H1 (cell line): ENCODE data around the gene FFAR2.

Experiments used
- EP300 ChIP-seq, 2 experiments: IDR thresholded peaks; 1 replicate in 1 of 2; 2 replicates in 1 of 2; pipeline ENCODE4 v1.6.1; 2011 to 2012; ENCODE audit warnings: low read depth in 2 of 2, low read length in 2 of 2, mild to moderate bottlenecking in 2 of 2, borderline replicate concordance in 1 of 2, inconsistent platforms in 1 of 2, moderate library complexity in 1 of 2
- EZH2 ChIP-seq: fragments of 200-600 bp; sonication (generic); IDR thresholded peaks from 2 replicates; pipeline ENCODE4 v1.7.1; 2012; ENCODE audit warnings: low read depth, mild to moderate bottlenecking, moderate library complexity, low read length, inconsistent platforms; ENCODE audit not compliant: severe bottlenecking
- GABPA ChIP-seq: IDR thresholded peaks from 2 replicates; pipeline ENCODE4 v1.6.1; 2011; ENCODE audit warnings: mild to moderate bottlenecking, low read length, moderate library complexity, borderline replicate concordance; ENCODE audit not compliant: insufficient read depth
- POLR2A ChIP-seq, 2 experiments: IDR thresholded peaks; 1 replicate in 1 of 2; 2 replicates in 1 of 2; pipeline ENCODE4 v1.6.1; 2011; ENCODE audit warnings: low read depth in 2 of 2, low read length in 2 of 2, mild to moderate bottlenecking in 2 of 2; ENCODE audit errors: control extremely low read depth in 1 of 2
- SIX5 ChIP-seq: IDR thresholded peaks from 2 replicates; pipeline ENCODE4 v1.6.1; 2011; ENCODE audit warnings: mild to moderate bottlenecking, low read depth, low read length
- YY1 ChIP-seq: IDR thresholded peaks from 2 replicates; pipeline ENCODE4 v1.6.1; 2011; ENCODE audit warnings: low read depth, mild to moderate bottlenecking, low read length
- ZNF274 ChIP-seq: IDR thresholded peaks from 2 replicates; pipeline ENCODE4 v1.7.0; 2012; ENCODE audit warnings: low read length, borderline replicate concordance; ENCODE audit errors: extremely low read depth
- TF ChIP-seq, protein P1 (sequence below), 3 experiments: IDR thresholded peaks; 1 replicate in 2 of 3; 2 replicates in 1 of 3; pipeline versions ENCODE4 v1.5.1 to v1.6.1; 2011; ENCODE audit warnings: low read length in 3 of 3, mild to moderate bottlenecking in 3 of 3, inconsistent platforms in 2 of 3, low read depth in 1 of 3, moderate library complexity in 1 of 3; ENCODE audit not compliant: insufficient read depth in 1 of 3; ENCODE audit errors: control extremely low read depth in 1 of 3
- TF ChIP-seq, protein P2 (sequence below): IDR thresholded peaks from 2 replicates; pipeline ENCODE4 v1.6.1; 2011; ENCODE audit warnings: low read length, improper control_type of control experiment

DNA sequence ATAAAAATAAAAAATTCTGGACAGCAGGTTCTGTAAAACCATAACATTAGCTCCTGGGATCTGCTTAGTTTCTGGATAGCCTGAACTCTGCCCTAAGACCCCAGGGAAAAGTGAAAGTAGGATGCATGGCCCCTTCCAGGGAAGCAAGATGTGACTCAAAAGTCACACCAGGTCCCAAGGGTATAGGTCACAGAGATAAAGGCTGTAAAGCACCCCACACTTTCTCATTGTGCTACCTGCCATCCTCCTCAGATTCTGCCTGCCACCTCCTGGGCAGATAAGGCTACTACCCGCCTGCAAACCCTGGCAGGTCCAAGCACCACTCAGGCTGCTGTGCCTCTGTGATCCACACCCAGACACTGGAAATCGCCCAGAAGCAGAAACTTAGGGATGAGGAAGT lies 20.6 kb downstream of the FFAR2 start:
- TF ChIP-seq, protein P1, sequence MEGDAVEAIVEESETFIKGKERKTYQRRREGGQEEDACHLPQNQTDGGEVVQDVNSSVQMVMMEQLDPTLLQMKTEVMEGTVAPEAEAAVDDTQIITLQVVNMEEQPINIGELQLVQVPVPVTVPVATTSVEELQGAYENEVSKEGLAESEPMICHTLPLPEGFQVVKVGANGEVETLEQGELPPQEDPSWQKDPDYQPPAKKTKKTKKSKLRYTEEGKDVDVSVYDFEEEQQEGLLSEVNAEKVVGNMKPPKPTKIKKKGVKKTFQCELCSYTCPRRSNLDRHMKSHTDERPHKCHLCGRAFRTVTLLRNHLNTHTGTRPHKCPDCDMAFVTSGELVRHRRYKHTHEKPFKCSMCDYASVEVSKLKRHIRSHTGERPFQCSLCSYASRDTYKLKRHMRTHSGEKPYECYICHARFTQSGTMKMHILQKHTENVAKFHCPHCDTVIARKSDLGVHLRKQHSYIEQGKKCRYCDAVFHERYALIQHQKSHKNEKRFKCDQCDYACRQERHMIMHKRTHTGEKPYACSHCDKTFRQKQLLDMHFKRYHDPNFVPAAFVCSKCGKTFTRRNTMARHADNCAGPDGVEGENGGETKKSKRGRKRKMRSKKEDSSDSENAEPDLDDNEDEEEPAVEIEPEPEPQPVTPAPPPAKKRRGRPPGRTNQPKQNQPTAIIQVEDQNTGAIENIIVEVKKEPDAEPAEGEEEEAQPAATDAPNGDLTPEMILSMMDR (IDR thresholded peaks at IDR 0.05; ENCODE audit: control extremely low read depth in 1 of 3, insufficient read depth in 1 of 3, low read depth in 1 of 3, low read length in 3 of 3), result peak; percentile 83 to 84 (median 84)
- TF ChIP-seq POLR2A (IDR thresholded peaks at IDR 0.05; ENCODE audit: control extremely low read depth in 1 of 2, low read depth in 2 of 2, low read length in 2 of 2) (no peak), SIX5 (no peak), GABPA (no peak), EP300 (IDR thresholded peaks at IDR 0.05; ENCODE audit: borderline replicate concordance in 1 of 2, low read depth in 2 of 2, low read length in 2 of 2) (no peak), EZH2 (no peak), YY1 (no peak), ZNF274 (no peak)
- TF ChIP-seq, protein P2, sequence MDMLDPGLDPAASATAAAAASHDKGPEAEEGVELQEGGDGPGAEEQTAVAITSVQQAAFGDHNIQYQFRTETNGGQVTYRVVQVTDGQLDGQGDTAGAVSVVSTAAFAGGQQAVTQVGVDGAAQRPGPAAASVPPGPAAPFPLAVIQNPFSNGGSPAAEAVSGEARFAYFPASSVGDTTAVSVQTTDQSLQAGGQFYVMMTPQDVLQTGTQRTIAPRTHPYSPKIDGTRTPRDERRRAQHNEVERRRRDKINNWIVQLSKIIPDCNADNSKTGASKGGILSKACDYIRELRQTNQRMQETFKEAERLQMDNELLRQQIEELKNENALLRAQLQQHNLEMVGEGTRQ, result no peak
